Hepatocyte (in vitro differentiated cells): ENCODE measurements around the gene CHST14. TPM values are rescaled to one million over a fixed set of nuclear protein-coding genes. Genes with fewer than 3 reads are reported as not detected.

Source experiments
- DNase-seq: peaks from one replicate; pipeline ENCODE4 v3.0.0-alpha.2; 2016; ENCODE audit warnings: low spot score
- H2AFZ ChIP-seq: fragments of 200-600 bp; sonication (generic); 2 replicates; pipeline ENCODE4 v1.6.0; 2016; ENCODE audit warnings: antibody characterized with exemption, mild to moderate bottlenecking
- H3K27ac ChIP-seq: fragments of 200-600 bp; sonication (generic); 2 replicates; pipeline ENCODE4 v1.5.1; 2016; ENCODE audit warnings: mild to moderate bottlenecking
- H3K27me3 ChIP-seq: fragments of 200-600 bp; sonication (generic); 2 replicates; pipeline ENCODE4 v1.6.1; 2016
- H3K36me3 ChIP-seq: fragments of 200-600 bp; sonication (generic); replicated peaks from 2 replicates; pipeline ENCODE4 v1.5.1; 2016; ENCODE audit warnings: low read depth; ENCODE audit not compliant: insufficient read depth
- H3K4me1 ChIP-seq: fragments of 200-600 bp; sonication (generic); 2 replicates; pipeline ENCODE4 v1.5.1; 2016; ENCODE audit warnings: mild to moderate bottlenecking, moderate library complexity; ENCODE audit not compliant: insufficient read depth
- H3K4me2 ChIP-seq: fragments of 200-600 bp; sonication (generic); 2 replicates; pipeline ENCODE4 v1.6.0; 2016
- H3K4me3 ChIP-seq: fragments of 200-600 bp; sonication (generic); 2 replicates; pipeline ENCODE4 v1.5.1; 2016; ENCODE audit warnings: mild to moderate bottlenecking
- H3K79me2 ChIP-seq: fragments of 200-600 bp; sonication (generic); 2 replicates; pipeline ENCODE4 v1.6.0; 2017; ENCODE audit warnings: mild to moderate bottlenecking
- H3K9me2 ChIP-seq: fragments of 200-600 bp; sonication (generic); replicated peaks from 2 replicates; pipeline ENCODE4 v1.6.0; 2017; ENCODE audit warnings: mild to moderate bottlenecking; ENCODE audit not compliant: insufficient read depth
- H3K9me3 ChIP-seq: fragments of 200-600 bp; sonication (generic); 2 replicates; pipeline ENCODE4 v1.5.1; 2016; ENCODE audit warnings: low read depth, mild to moderate bottlenecking
- H4K20me1 ChIP-seq: fragments of 200-600 bp; sonication (generic); 2 replicates; pipeline ENCODE4 v1.6.0; 2016; ENCODE audit warnings: mild to moderate bottlenecking; ENCODE audit not compliant: insufficient read depth, poor library complexity, severe bottlenecking
- CTCF ChIP-seq: fragments of 200-600 bp; sonication (generic); IDR thresholded peaks from 2 replicates; pipeline ENCODE4 v1.5.1; 2016; ENCODE audit warnings: antibody characterized with exemption, mild to moderate bottlenecking; ENCODE audit not compliant: poor library complexity
- EZH2 ChIP-seq: fragments of 200-600 bp; sonication (generic); IDR thresholded peaks from 2 replicates; pipeline ENCODE4 v1.6.1; 2016; ENCODE audit warnings: antibody characterized with exemption, mild to moderate bottlenecking, borderline replicate concordance
- EZH2phosphoT487 ChIP-seq: fragments of 200-600 bp; sonication (generic); IDR thresholded peaks from one replicate; pipeline ENCODE4 v1.6.1; 2018; ENCODE audit warnings: antibody characterized with exemption, mild to moderate bottlenecking, low read depth, moderate library complexity; ENCODE audit not compliant: unreplicated experiment, severe bottlenecking
- WGBS: methylation state at CpG from one replicate; pipeline ENCODE4 v1.1.6; 2016; ENCODE audit warnings: low lambda C conversion rate; ENCODE audit errors: missing lambda C conversion rate; 5-methylcytosine and 5-hydroxymethylcytosine counted together
- polyA plus RNA-seq: library from polyadenylated mRNA; unstranded; fragments of >200 nt; fragmentation: Nextera tagmentation; extraction: Ambion mirVana; gene quantifications from 2 replicates; pipeline ENCODE4 v1.2.1, GENCODE V29; 2016
- total RNA-seq: library from RNA; depleted of rRNA; stranded (reverse); fragments of >200 nt; gene quantifications from 2 replicates; pipeline ENCODE4 v1.2.3, GENCODE V29; 2014

CHST14 gene
- total and polyA plus RNA-seq, 2 experiments from 2014 or later: 15.7 to 16.6 TPM

GRCh38 chr15:40445421-40445922 is 25.3 kb upstream of the CHST14 start:
- H3K27ac ChIP-seq: peak overlapping the region; percentile 28

GRCh38 chr15:40446144-40446543 is 24.6 kb upstream of the CHST14 start:
- peaks cover 83% of the 10 kb centered on the region for H4K20me1 ChIP-seq
- H3K4me1 ChIP-seq: peaks cover 23% of the 10 kb centered on the region
- TF ChIP-seq EZH2phosphoT487 (no peak), CTCF (no peak), EZH2 (no peak)
- WGBS: 56% methylated on average over 3 of the region's 3 CpGs
- H3K79me2 ChIP-seq: peaks cover 90% of the 10 kb centered on the region
- H3K4me2 ChIP-seq: peak overlapping the region; percentile 57
- H3K27ac ChIP-seq: peak overlapping the region; percentile 28
- H3K9me2 ChIP-seq: no peaks in the 10 kb centered on the region
- H3K36me3 ChIP-seq: no peaks in the 10 kb centered on the region
- no peaks in the 10 kb centered on the region for H3K9me3 ChIP-seq
- H3K27me3 ChIP-seq: no peaks in the 10 kb centered on the region
- H3K4me3 ChIP-seq: no peak overlapping the region
- no peak for DNase-seq
- no peak overlapping the region for H2AFZ ChIP-seq

More at GRCh38 chr15:40445421-40445922, 25.3 kb upstream of the CHST14 start:
- peak overlapping the region; percentile 57 for H3K4me2 ChIP-seq
- H3K9me3 ChIP-seq: no peaks in the 10 kb centered on the region
- peaks cover 23% of the 10 kb centered on the region for H3K4me1 ChIP-seq
- DNase-seq: peak; percentile 64
- H2AFZ ChIP-seq: no peak overlapping the region
- WGBS: 26% methylated on average over 9 of the region's 9 CpGs
- H3K36me3 ChIP-seq: no peaks in the 10 kb centered on the region
- H3K9me2 ChIP-seq: no peaks in the 10 kb centered on the region
- peaks cover 78% of the 10 kb centered on the region for H4K20me1 ChIP-seq
- H3K27me3 ChIP-seq: no peaks in the 10 kb centered on the region
- TF ChIP-seq EZH2: no peak
- TF ChIP-seq CTCF: no peak
- TF ChIP-seq EZH2phosphoT487: no peak
- H3K4me3 ChIP-seq: no peak overlapping the region
- H3K79me2 ChIP-seq: peaks cover 85% of the 10 kb centered on the region

GRCh38 chr15:40448354-40448753 is 22.4 kb upstream of the CHST14 start:
- Histone ChIP-seq H3K9me3 (no peaks in the 10 kb centered on the region), H3K27me3 (no peaks in the 10 kb centered on the region), H3K27ac (no peak overlapping the region), H3K9me2 (no peaks in the 10 kb centered on the region), H3K4me3 (no peak overlapping the region), H4K20me1 (peaks cover 90% of the 10 kb centered on the region), H3K4me1 (peaks cover 28% of the 10 kb centered on the region), H3K4me2 (no peak overlapping the region), H2AFZ (no peak overlapping the region), H3K79me2 (peaks cover 94% of the 10 kb centered on the region), H3K36me3 (no peaks in the 10 kb centered on the region)
- no peak for DNase-seq
- TF ChIP-seq EZH2 (no peak), CTCF (no peak), EZH2phosphoT487 (no peak)
- WGBS: 92% methylated on average over 4 of the region's 4 CpGs

GRCh38 chr15:40449275-40449674 is 21.5 kb upstream of the CHST14 start:
- H3K9me3 ChIP-seq: no peaks in the 10 kb centered on the region
- DNase-seq: no peak
- no peak overlapping the region for H3K4me2 ChIP-seq
- H2AFZ ChIP-seq: no peak overlapping the region
- H3K27me3 ChIP-seq: no peaks in the 10 kb centered on the region
- TF ChIP-seq EZH2: no peak
- TF ChIP-seq EZH2phosphoT487: no peak
- H3K9me2 ChIP-seq: no peaks in the 10 kb centered on the region
- H3K4me3 ChIP-seq: no peak overlapping the region
- H3K4me1 ChIP-seq: peaks cover 29% of the 10 kb centered on the region
- no peaks in the 10 kb centered on the region for H3K36me3 ChIP-seq
- H3K79me2 ChIP-seq: peaks cover 94% of the 10 kb centered on the region
- H3K27ac ChIP-seq: no peak overlapping the region
- peaks cover 90% of the 10 kb centered on the region for H4K20me1 ChIP-seq
